Hepatocyte (in vitro differentiated cells): ENCODE measurements around the gene KLK11.

Experiments
- EZH2 ChIP-seq: fragments of 200-600 bp; sonication (generic); IDR thresholded peaks from 2 replicates; pipeline ENCODE4 v1.6.1; 2016; ENCODE audit warnings: antibody characterized with exemption, mild to moderate bottlenecking, borderline replicate concordance
- EZH2phosphoT487 ChIP-seq: fragments of 200-600 bp; sonication (generic); IDR thresholded peaks from one replicate; pipeline ENCODE4 v1.6.1; 2018; ENCODE audit warnings: antibody characterized with exemption, mild to moderate bottlenecking, low read depth, moderate library complexity; ENCODE audit not compliant: unreplicated experiment, severe bottlenecking
- TF ChIP-seq, protein P1 (sequence below): fragments of 200-600 bp; sonication (generic); IDR thresholded peaks from 2 replicates; pipeline ENCODE4 v1.5.1; 2016; ENCODE audit warnings: antibody characterized with exemption, mild to moderate bottlenecking; ENCODE audit not compliant: poor library complexity

DNA sequence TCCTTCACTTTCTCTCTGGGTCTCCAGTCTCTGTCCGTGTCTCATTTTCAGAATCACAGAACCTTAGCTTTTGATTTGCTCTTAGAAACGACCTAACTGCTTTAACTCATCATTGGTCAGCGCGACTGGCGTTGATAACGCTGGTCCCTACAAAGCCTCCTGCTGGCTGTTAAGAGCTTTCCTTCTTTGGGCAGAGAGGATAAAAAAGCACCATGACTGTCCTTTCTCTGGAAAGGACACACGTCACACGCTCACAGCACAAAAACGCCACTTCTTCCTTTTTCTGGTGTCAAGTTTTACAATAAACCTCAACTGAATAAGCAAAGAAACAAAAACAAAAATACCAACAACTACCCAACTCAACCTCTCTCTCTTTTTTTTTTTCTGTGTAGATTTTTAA is 10.1 kb upstream of the KLK11 start:
- TF ChIP-seq, protein P1, sequence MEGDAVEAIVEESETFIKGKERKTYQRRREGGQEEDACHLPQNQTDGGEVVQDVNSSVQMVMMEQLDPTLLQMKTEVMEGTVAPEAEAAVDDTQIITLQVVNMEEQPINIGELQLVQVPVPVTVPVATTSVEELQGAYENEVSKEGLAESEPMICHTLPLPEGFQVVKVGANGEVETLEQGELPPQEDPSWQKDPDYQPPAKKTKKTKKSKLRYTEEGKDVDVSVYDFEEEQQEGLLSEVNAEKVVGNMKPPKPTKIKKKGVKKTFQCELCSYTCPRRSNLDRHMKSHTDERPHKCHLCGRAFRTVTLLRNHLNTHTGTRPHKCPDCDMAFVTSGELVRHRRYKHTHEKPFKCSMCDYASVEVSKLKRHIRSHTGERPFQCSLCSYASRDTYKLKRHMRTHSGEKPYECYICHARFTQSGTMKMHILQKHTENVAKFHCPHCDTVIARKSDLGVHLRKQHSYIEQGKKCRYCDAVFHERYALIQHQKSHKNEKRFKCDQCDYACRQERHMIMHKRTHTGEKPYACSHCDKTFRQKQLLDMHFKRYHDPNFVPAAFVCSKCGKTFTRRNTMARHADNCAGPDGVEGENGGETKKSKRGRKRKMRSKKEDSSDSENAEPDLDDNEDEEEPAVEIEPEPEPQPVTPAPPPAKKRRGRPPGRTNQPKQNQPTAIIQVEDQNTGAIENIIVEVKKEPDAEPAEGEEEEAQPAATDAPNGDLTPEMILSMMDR = no peak
- TF ChIP-seq EZH2 (no peak), EZH2phosphoT487 (no peak)
